ENCODE data around the gene MROH2B. TPM values are rescaled to one million over a fixed set of nuclear protein-coding genes. Genes with fewer than 3 reads are reported as not detected.

MROH2B gene
- total and polyA plus RNA-seq, 2 of the 13 experiments (the other 11 are each of a cell fraction or from before 2014, with no cell fraction given), result not detected

DNA sequence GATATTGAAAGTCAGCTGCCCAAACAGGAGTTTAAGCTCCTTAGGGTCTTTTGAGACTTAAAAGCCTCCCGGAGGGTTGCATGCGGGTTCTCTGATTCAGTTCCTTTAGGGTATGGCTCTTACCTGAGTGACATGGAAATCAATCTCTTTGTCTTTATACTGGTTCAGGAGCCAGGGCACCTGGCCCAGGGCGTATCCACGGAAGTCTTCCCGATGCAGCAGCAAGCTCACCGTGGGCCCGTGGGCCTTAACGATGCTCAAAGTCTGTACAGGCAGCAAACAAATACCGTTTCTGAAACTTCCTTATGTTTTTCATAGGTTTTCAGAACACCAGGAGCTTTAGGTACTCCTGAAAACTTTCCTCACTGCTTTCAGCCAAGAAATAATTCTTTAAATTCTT lies 13.2 kb downstream of the MROH2B start:
- ATAC-seq (no peak), FAIRE-seq (no peak), DNase-seq (ENCODE audit: low spot score) (no peak)
- Histone ChIP-seq H3K79me2 (ENCODE audit: insufficient read depth, low read length) (no peaks in the 10 kb centered on the region), H3K4me1 (ENCODE audit: insufficient read depth, low read length) (no peaks in the 10 kb centered on the region), H3K27me3 (ENCODE audit: control insufficient read depth in 1 of 2, insufficient read depth in 2 of 2, low read length in 2 of 2) (no peaks in the 10 kb centered on the region), H4K20me1 (ENCODE audit: insufficient read depth, low read length) (no peaks in the 10 kb centered on the region), H3K9me3 (ENCODE audit: low read length) (no peaks in the 10 kb centered on the region), H3K9ac (ENCODE audit: insufficient read depth, low read depth, low read length) (no peak overlapping the region), H3K27ac (ENCODE audit: extremely low read length, insufficient read depth, low read length) (no peak overlapping the region), H3K4me3 (replicated peaks in 1 of 3; ENCODE audit: insufficient read depth in 1 of 3, low read depth in 2 of 3, low read length in 3 of 3) (no peak overlapping the region), H3K36me3 (replicated peaks in 1 of 2; ENCODE audit: control insufficient read depth in 1 of 2, insufficient read depth in 2 of 2, low read length in 2 of 2) (no peaks in the 10 kb centered on the region), H3K4me2 (ENCODE audit: low read depth, low read length) (no peak overlapping the region), H2AFZ (ENCODE audit: low read length) (no peak overlapping the region)
- ChIA-PET CTCF (ENCODE audit: low intra/inter-chr PET ratio, low total read pairs) (no interaction called here), POLR2A (no interaction called here)
- BruUV-seq (replicated peaks), result no TSS peak
- TF ChIP-seq NPAS2 (CRISPR knock-in tag; IDR thresholded peaks at IDR 0.05; ENCODE audit: borderline replicate concordance), result no peak
- TF ChIP-seq, protein P1, sequence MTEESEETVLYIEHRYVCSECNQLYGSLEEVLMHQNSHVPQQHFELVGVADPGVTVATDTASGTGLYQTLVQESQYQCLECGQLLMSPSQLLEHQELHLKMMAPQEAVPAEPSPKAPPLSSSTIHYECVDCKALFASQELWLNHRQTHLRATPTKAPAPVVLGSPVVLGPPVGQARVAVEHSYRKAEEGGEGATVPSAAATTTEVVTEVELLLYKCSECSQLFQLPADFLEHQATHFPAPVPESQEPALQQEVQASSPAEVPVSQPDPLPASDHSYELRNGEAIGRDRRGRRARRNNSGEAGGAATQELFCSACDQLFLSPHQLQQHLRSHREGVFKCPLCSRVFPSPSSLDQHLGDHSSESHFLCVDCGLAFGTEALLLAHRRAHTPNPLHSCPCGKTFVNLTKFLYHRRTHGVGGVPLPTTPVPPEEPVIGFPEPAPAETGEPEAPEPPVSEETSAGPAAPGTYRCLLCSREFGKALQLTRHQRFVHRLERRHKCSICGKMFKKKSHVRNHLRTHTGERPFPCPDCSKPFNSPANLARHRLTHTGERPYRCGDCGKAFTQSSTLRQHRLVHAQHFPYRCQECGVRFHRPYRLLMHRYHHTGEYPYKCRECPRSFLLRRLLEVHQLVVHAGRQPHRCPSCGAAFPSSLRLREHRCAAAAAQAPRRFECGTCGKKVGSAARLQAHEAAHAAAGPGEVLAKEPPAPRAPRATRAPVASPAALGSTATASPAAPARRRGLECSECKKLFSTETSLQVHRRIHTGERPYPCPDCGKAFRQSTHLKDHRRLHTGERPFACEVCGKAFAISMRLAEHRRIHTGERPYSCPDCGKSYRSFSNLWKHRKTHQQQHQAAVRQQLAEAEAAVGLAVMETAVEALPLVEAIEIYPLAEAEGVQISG (CRISPR knock-in tag; IDR thresholded peaks at IDR 0.05), result no peak
- TF ChIP-seq ZNF124 (CRISPR knock-in tag; IDR thresholded peaks at IDR 0.05), result no peak
- no peak for TF ChIP-seq ZNF713 (CRISPR knock-in tag; IDR thresholded peaks at IDR 0.05)
- TF ChIP-seq SETDB1 (CRISPR knock-in tag; IDR thresholded peaks at IDR 0.05; ENCODE audit: borderline replicate concordance), result no peak
- no peak for TF ChIP-seq PAWR (CRISPR knock-in tag; IDR thresholded peaks at IDR 0.05; ENCODE audit: borderline replicate concordance)
- TF ChIP-seq, protein P2, sequence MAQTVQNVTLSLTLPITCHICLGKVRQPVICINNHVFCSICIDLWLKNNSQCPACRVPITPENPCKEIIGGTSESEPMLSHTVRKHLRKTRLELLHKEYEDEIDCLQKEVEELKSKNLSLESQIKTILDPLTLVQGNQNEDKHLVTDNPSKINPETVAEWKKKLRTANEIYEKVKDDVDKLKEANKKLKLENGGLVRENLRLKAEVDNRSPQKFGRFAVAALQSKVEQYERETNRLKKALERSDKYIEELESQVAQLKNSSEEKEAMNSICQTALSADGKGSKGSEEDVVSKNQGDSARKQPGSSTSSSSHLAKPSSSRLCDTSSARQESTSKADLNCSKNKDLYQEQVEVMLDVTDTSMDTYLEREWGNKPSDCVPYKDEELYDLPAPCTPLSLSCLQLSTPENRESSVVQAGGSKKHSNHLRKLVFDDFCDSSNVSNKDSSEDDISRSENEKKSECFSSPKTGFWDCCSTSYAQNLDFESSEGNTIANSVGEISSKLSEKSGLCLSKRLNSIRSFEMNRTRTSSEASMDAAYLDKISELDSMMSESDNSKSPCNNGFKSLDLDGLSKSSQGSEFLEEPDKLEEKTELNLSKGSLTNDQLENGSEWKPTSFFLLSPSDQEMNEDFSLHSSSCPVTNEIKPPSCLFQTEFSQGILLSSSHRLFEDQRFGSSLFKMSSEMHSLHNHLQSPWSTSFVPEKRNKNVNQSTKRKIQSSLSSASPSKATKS (CRISPR knock-in tag; IDR thresholded peaks at IDR 0.05), result no peak
- TF ChIP-seq, protein P3, sequence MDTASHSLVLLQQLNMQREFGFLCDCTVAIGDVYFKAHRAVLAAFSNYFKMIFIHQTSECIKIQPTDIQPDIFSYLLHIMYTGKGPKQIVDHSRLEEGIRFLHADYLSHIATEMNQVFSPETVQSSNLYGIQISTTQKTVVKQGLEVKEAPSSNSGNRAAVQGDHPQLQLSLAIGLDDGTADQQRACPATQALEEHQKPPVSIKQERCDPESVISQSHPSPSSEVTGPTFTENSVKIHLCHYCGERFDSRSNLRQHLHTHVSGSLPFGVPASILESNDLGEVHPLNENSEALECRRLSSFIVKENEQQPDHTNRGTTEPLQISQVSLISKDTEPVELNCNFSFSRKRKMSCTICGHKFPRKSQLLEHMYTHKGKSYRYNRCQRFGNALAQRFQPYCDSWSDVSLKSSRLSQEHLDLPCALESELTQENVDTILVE (CRISPR knock-in tag; IDR thresholded peaks at IDR 0.05), result no peak
- TF ChIP-seq, protein P4, sequence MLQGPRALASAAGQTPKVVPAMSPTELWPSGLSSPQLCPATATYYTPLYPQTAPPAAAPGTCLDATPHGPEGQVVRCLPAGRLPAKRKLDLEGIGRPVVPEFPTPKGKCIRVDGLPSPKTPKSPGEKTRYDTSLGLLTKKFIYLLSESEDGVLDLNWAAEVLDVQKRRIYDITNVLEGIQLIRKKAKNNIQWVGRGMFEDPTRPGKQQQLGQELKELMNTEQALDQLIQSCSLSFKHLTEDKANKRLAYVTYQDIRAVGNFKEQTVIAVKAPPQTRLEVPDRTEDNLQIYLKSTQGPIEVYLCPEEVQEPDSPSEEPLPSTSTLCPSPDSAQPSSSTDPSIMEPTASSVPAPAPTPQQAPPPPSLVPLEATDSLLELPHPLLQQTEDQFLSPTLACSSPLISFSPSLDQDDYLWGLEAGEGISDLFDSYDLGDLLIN (CRISPR knock-in tag; IDR thresholded peaks at IDR 0.05; ENCODE audit: borderline replicate concordance), result no peak
- TF ChIP-seq KLF16 (CRISPR knock-in tag; IDR thresholded peaks at IDR 0.05), result no peak
- TF ChIP-seq ZNF652 (CRISPR knock-in tag; IDR thresholded peaks at IDR 0.05; ENCODE audit: borderline replicate concordance, low read depth), result no peak
- no peak for TF ChIP-seq HDAC6 (IDR thresholded peaks at IDR 0.05; ENCODE audit: low read depth, low read length)
- TF ChIP-seq MAZ (IDR thresholded peaks at IDR 0.05; ENCODE audit: borderline replicate concordance, low read depth, low read length), result no peak
- TF ChIP-seq MAZ (CRISPR knock-in tag; IDR thresholded peaks at IDR 0.05; ENCODE audit: low read depth), result no peak
- TF ChIP-seq GATA4 (IDR thresholded peaks at IDR 0.05; ENCODE audit: borderline replicate concordance, low read depth), result no peak
- TF ChIP-seq NFATC3 (CRISPR knock-in tag; IDR thresholded peaks at IDR 0.05), result no peak
- intact Hi-C loops (cut with micrococcal nuclease; ENCODE audit: unreplicated experiment) (no loop called here), in situ Hi-C loops (cut with HindIII; ENCODE audit: extremely low pct_ligation_motif_present, low pct_unique_long_range_greater_than_20kb) (no loop called here)
- 78% methylated on average over 9 of the region's 9 CpGs for WGBS (ENCODE audit: low lambda C conversion rate)

All from HepG2 (cell line).